HEK293T (cell line): ENCODE data around the gene PXK.
"Not testable (repeated sequence)": the region's sequence is repeated elsewhere in the genome, so short reads cannot be mapped to it uniquely, and the experiment has no call there.

Experiments
- CTCF ChIA-PET: fragments of 350-600 bp; formaldehyde crosslinking; extraction: SDS; loops from one replicate; lab custom pipeline; 2021; ENCODE audit warnings: antibody characterized with exemption, inconsistent platforms; lab: Yijun Ruan, JAX
- POLR2A ChIA-PET: fragments of 350-600 bp; formaldehyde crosslinking; extraction: SDS; loops from one replicate; lab custom pipeline; 2020; ENCODE audit warnings: antibody characterized with exemption, inconsistent platforms; lab: Yijun Ruan, JAX
- DNase-seq: peaks from one replicate; pipeline ENCODE4 v3.0.0; 2012; ENCODE audit warnings: mixed read lengths; ENCODE audit errors: extremely low spot score
- ARNT ChIP-seq: fragments of 450-650 bp; IDR thresholded peaks from 2 replicates; pipeline ENCODE4 v1.6.1; 2017; ENCODE audit warnings: mild to moderate bottlenecking
- BHLHE40 ChIP-seq: fragments of 450-650 bp; IDR thresholded peaks from 2 replicates; pipeline ENCODE4 v1.6.1; 2016; ENCODE audit warnings: mild to moderate bottlenecking, moderate library complexity, borderline replicate concordance
- CTBP1 ChIP-seq: fragments of 450-650 bp; IDR thresholded peaks from 2 replicates; pipeline ENCODE4 v1.6.1; 2016; ENCODE audit warnings: borderline replicate concordance
- ELF4 ChIP-seq: fragments of 450-650 bp; IDR thresholded peaks from 2 replicates; pipeline ENCODE4 v1.6.1; 2017; ENCODE audit warnings: antibody characterized with exemption
- FOXA1 ChIP-seq: fragments of 450-650 bp; IDR thresholded peaks from 2 replicates; pipeline ENCODE4 v1.6.1; 2016; ENCODE audit warnings: mild to moderate bottlenecking
- FOXK2 ChIP-seq: fragments of 450-650 bp; IDR thresholded peaks from 2 replicates; pipeline ENCODE4 v1.6.1; 2016; ENCODE audit warnings: mild to moderate bottlenecking
- FOXM1 ChIP-seq: fragments of 450-650 bp; IDR thresholded peaks from 2 replicates; pipeline ENCODE4 v1.6.1; 2017; ENCODE audit warnings: mild to moderate bottlenecking, borderline replicate concordance
- HDGF ChIP-seq: fragments of 450-650 bp; IDR thresholded peaks from 2 replicates; pipeline ENCODE4 v1.6.1; 2017; ENCODE audit warnings: antibody characterized with exemption, borderline replicate concordance
- L3MBTL2 ChIP-seq: fragments of 450-650 bp; conservative IDR thresholded peaks from 2 replicates; pipeline ENCODE4 v1.6.1; 2016; ENCODE audit warnings: mild to moderate bottlenecking
- LEF1 ChIP-seq: fragments of 450-650 bp; IDR thresholded peaks from 2 replicates; pipeline ENCODE4 v1.6.1; 2017; ENCODE audit warnings: mild to moderate bottlenecking, borderline replicate concordance
- NFRKB ChIP-seq: fragments of 450-650 bp; IDR thresholded peaks from 2 replicates; pipeline ENCODE4 v1.6.1; 2016; ENCODE audit warnings: mild to moderate bottlenecking, moderate library complexity
- SP1 ChIP-seq: fragments of 450-650 bp; IDR thresholded peaks from 2 replicates; pipeline ENCODE4 v1.6.1; 2017
- SUZ12 ChIP-seq: fragments of 450-650 bp; IDR thresholded peaks from 2 replicates; pipeline ENCODE4 v1.6.1; 2016; ENCODE audit warnings: mild to moderate bottlenecking
- TARDBP ChIP-seq: fragments of 450-650 bp; IDR thresholded peaks from 2 replicates; pipeline ENCODE4 v1.6.1; 2016
- ZNF384 ChIP-seq: fragments of 450-650 bp; IDR thresholded peaks from 2 replicates; pipeline ENCODE4 v1.6.1; 2016
- TF ChIP-seq, protein P1 (sequence below): fragments of 450-650 bp; IDR thresholded peaks from 2 replicates; pipeline ENCODE4 v1.6.1; 2016

The PXK gene

DNA sequence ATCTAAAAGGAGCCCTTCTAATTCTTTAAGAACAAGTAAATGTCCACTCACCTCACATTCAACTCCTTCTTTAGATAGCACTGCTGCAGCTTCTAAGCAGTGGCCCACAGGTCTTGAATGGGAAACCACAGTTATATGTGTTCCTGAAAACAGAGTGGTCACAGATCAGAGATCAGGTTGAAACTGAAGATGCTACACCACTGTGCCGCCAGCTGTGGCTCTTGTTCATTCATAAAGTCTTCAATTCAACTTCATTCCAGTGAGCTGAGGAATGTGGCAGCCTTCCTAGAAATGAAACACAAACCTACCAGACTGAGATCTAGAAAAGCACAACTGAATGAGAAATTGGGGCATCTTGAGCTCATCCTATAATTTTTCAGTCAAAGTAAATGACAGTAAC, 97.0 kb downstream of the PXK start:
- no peak for TF ChIP-seq NFRKB
- no peak for TF ChIP-seq LEF1
- TF ChIP-seq BHLHE40: no peak
- TF ChIP-seq ELF4: no peak
- no peak for TF ChIP-seq FOXM1
- no peak for TF ChIP-seq ZNF384
- TF ChIP-seq L3MBTL2: no peak
- no peak for TF ChIP-seq FOXK2
- TF ChIP-seq, protein P1, sequence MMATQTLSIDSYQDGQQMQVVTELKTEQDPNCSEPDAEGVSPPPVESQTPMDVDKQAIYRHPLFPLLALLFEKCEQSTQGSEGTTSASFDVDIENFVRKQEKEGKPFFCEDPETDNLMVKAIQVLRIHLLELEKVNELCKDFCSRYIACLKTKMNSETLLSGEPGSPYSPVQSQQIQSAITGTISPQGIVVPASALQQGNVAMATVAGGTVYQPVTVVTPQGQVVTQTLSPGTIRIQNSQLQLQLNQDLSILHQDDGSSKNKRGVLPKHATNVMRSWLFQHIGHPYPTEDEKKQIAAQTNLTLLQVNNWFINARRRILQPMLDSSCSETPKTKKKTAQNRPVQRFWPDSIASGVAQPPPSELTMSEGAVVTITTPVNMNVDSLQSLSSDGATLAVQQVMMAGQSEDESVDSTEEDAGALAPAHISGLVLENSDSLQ: no peak
- no peak for TF ChIP-seq CTBP1
- no peak for TF ChIP-seq HDGF
- no peak for TF ChIP-seq SUZ12
- no peak for TF ChIP-seq FOXA1
- no peak for TF ChIP-seq ARNT
- no peak for TF ChIP-seq TARDBP
- TF ChIP-seq SP1: no peak
- ChIA-PET CTCF (no interaction called here), POLR2A (no interaction called here)

DNA sequence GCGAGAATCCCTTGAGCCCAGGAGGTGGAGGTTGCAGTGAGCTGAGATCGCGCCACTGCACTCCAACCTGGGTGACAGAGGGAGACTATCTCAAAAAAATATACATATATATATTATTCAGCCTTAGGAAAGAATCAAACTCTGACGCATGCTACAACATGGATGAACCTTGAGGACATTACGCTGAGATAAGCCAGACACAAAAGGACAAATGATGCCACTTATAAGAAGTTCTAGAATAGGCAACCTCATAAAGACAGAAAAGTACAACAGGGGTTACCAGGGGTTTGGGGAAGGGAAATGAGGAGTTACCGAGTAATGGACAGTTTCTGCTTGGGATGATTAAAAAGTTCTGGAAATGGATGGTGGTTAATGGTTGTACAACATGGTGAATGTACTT, 100.2 kb downstream of the PXK start:
- ChIA-PET CTCF (no interaction called here), POLR2A (interaction anchor here (0.6 to 1.6 kb wide), 8 partner anchors 8 to 262 kb away, joined by 3 to 6 read pairs (median 3); partner anchors contain the start of genes HTD2, KCTD6 and RPP14)

More for the DNA sequence above, 97.0 kb downstream of the PXK start:
- DNase-seq: no peak

DNA sequence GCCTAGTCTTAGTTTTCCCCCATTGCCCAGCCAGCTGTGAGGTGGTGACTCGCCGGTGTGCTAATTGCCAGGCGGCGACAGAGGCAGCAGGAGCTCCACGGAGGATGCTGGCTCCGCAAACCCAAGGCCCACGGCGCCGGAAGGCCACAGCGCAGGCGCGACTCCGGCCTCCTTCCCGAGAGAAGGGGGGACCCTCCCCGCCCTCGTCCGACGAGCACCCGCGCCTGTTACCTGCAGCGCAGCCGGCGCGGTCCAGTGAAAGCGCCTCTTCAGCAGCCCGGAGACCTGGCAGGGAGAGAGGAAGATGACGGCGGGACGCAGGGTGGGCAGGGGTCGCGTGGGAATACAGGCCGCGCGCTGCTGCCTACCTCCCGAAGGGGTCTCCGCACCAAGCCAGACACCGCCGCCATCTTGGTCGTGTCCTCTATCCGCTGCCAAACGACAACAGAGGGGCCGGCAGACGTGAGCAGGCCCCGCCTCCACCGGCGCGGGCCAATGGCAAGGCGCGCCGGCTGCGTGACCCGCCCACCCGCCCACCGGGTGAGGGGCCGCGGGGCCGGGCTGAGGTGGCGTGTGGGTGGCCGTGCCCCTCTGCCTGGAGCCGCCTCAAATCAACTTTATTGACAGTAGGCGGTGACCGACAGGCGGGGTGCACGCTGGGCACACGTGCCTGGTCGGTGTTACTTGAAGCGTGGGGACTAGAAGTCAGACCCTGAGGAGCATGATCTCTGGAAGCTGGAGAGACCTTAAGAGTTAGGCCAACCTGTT, 100.9 kb downstream of the PXK start, which contains the start of gene PDHB:
TSS of gene PDHB (minus strand) at position 433 of the 768 bp plus-strand sequence. CDS start at position 410, 23 bp downstream.
- TF ChIP-seq HDGF (no peak; the same call in 1 of the 2 replicates), TARDBP (no peak), ARNT (peak; percentile 76), SP1 (no peak), LEF1 (no peak), CTBP1 (0 out of 2 replicates have a peak, but pooled peaks have one; percentile 40), BHLHE40 (no peak; the same call in 1 of the 2 replicates), L3MBTL2 (peak; percentile 95), ZNF384 (no peak), ELF4 (no peak), NFRKB (peak; percentile 56; the same call in 1 of the 2 replicates), FOXA1 (no peak)
- TF ChIP-seq, protein P1: peak; percentile 93
- peak; percentile 96 for DNase-seq
- POLR2A ChIA-PET: interaction anchor here (0.6 to 1.6 kb wide), 9 partner anchors 9 to 261 kb away, joined by 3 to 6 read pairs (median 3); partner anchors contain the start of genes HTD2, KCTD6 and RPP14
- CTCF ChIA-PET: no interaction called here

More for the DNA sequence above, 100.2 kb downstream of the PXK start:
- TF ChIP-seq SUZ12 (no peak), FOXA1 (no peak), NFRKB (no peak), TARDBP (no peak), ELF4 (no peak), ARNT (no peak)
- DNase-seq: no peak

DNA sequence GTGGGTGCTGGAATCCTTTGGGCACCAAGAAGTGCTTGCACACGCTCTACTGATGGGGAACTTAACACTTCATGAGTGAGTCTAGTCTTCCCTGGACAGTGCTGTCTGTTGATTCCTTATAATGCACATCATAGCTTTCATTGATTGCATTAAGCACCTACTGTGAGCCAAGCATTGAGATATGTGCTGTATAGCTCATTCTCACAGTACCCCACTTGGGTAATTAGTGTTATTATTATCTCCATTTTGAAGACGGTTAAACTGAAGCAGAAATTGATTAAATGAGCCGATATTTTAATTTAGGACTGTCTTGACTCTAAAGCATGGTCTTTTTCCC, 101.4 kb downstream of the PXK start:
- ChIA-PET CTCF (no interaction called here), POLR2A (interaction anchor here (1.0 to 1.6 kb wide), 3 partner anchors 54 to 128 kb away, joined by 3 to 6 read pairs (median 3); partner anchors contain the start of genes HTD2 and RPP14)
- TF ChIP-seq FOXA1 (no peak), SP1 (no peak), FOXM1 (no peak), NFRKB (no peak), ELF4 (no peak), ZNF384 (no peak), TARDBP (no peak)
- DNase-seq: no peak

DNA sequence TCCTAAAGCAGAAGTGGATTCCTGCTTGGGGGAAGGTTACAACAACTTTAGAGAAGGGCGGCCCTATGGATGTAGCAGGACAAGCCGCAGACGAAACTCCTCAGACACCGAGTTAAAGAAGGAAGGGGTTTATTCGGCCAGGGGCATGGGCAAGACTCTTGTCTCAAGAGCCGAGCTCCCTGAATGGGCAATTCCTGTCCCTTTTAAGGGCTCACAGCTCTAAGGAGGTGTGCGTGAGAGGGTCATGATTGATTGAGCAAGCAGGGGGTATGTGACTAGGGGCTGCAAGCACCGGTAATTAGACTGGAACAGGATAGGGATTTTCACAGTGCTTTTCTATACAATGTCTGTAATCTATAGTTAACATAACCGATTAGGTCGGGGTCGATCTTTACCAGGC, 101.8 kb downstream of the PXK start:
- no peak for DNase-seq
- TF ChIP-seq ELF4 (no peak), NFRKB (no peak), ZNF384 (no peak), CTBP1 (no peak), SUZ12 (no peak)
- CTCF ChIA-PET: no interaction called here
- POLR2A ChIA-PET: interaction anchor here (1.0 to 1.6 kb wide), 3 partner anchors 53 to 128 kb away, joined by 3 to 6 read pairs (median 3); partner anchors contain the start of genes HTD2 and RPP14

DNA sequence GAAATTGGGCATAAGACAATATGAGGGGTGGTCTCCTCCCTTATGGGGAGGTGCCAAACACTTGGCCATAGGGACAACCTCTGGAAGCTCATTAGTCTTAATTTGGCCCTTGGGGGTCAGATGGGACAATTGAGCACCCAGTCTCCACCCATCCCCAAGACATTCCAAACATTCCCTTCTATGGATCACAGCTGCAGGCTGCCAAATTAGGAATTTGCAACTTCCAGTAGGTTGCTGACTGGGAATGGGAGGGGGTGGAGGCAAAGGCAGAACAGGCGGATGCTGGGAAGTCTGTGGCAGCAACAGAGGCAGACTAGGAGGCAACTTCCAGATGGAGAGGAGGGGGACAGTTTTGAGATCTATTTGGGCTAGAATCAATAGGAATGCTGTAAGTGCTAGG, 102.3 kb downstream of the PXK start:
- TF ChIP-seq ELF4: no peak
- TF ChIP-seq HDGF: no peak
- TF ChIP-seq, protein P1: no peak
- TF ChIP-seq FOXA1: no peak
- no peak for TF ChIP-seq NFRKB
- TF ChIP-seq SP1: no peak
- no peak for TF ChIP-seq BHLHE40
- no peak for TF ChIP-seq SUZ12
- TF ChIP-seq LEF1: no peak
- TF ChIP-seq ARNT: no peak
- no peak for TF ChIP-seq L3MBTL2
- no peak for TF ChIP-seq FOXM1
- no peak for TF ChIP-seq CTBP1
- TF ChIP-seq ZNF384: no peak
- TF ChIP-seq FOXK2: no peak
- TF ChIP-seq TARDBP: no peak
- ChIA-PET POLR2A (no interaction called here), CTCF (no interaction called here)

DNA sequence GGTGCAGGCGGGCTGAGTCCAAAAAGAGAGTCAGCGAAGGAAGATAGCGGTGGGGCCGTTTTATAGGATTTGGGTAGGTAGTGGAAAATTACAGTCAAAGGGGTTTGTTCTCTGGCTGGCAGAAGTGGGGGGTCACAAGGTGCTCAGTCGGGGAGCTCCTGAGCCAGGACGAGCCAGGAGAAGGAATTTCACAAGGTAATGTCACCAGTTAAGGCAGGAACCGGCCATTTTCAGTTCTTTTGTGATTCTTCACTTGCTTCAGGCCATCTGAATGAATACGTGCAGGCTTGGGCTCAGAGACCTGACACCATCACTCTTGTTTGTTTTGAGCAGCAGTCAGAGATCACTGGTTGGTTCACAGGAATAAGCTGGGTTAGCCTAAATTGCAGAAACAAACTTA, 104.6 kb downstream of the PXK start:
- POLR2A ChIA-PET, DNase-seq: not testable (repeated sequence)
- CTCF ChIA-PET: interaction anchor here (0.6 kb wide), 1 partner anchor 50 kb away, joined by 4 read pairs; no protein-coding TSS in a partner anchor

More for the DNA sequence above, 102.3 kb downstream of the PXK start:
- no peak for DNase-seq

DNA sequence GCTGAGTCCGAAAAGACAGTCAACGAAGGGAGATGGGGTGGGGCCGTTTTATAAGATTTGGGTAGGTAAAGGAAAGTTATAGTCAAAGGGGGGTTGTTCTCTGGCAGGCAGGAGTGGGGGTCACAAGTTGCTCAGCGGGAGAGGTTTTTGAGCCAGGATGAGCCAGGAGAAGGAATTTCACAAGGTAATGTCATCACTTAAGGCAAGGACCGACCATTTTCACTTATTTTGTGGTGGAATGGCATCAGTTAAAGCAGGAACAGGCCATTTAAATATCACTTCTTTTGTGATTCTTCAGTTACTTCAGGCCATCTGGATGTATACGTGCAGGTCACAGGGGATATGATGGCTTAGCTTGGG, 108.3 kb downstream of the PXK start:
- POLR2A ChIA-PET, DNase-seq, CTCF ChIA-PET: not testable (repeated sequence)
